Stimulated activated CD4-positive, alpha-beta T cell treated with anti-CD3 and anti-CD28 coated beads, Interleukin-1b, Interleukin-23, amount 100 ng/mL, for 4 hours (primary cell): ENCODE results near the gene CPZ.

Experiments used
- DNase-seq, 2 donors: peaks; one replicate each; pipeline ENCODE4 v3.0.0-alpha.2; 2020; ENCODE audit warnings: low read depth in 2 of 2

Gene CPZ

DNA sequence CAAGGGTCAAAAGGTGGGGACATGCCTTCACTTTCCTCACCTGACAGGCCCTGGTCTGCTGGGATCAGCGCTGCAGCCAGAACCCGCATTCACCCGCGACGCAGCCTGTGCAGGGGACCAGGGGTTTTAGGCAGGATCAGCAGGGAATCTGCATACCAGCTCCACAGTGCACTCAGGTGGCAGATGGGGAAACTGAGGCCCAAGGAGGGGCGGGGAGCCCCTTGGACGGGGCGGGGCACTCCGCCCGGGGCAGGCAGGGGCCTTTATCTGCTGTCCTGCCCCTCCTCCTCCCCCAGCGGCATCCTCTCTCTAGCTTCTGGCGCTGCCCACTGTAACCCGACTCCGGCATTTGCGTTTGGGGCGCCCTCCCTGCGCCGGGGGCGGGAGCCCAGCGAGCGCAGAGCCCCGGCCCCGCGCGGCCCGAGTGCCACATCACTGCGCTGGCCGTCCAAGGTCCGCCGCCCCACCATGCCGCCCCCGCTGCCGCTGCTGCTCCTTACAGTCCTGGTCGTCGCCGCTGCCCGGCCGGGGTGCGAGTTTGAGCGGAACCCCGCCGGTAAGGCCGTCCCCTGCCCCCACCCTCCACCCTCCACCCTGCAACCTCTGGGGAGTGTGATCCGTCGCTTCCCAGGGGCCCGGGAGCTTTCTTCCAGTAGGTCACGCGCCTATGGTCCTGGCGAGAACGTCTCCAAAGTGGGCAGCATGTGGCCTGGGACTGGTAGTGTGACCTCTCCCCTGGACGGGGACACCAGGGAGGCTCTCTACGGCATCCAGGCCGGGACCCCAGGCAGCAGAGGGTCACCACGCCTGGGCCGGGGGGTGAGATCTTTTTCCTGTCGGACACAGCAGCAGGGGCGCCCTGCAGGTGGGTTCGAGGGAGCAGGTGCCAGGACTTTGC is at the start of gene CPZ:
TSS of gene CPZ (plus strand) at position 400 of the 898 bp plus-strand sequence. CDS start at position 469, 69 bp downstream.
- DNase-seq, result no peak

DNA sequence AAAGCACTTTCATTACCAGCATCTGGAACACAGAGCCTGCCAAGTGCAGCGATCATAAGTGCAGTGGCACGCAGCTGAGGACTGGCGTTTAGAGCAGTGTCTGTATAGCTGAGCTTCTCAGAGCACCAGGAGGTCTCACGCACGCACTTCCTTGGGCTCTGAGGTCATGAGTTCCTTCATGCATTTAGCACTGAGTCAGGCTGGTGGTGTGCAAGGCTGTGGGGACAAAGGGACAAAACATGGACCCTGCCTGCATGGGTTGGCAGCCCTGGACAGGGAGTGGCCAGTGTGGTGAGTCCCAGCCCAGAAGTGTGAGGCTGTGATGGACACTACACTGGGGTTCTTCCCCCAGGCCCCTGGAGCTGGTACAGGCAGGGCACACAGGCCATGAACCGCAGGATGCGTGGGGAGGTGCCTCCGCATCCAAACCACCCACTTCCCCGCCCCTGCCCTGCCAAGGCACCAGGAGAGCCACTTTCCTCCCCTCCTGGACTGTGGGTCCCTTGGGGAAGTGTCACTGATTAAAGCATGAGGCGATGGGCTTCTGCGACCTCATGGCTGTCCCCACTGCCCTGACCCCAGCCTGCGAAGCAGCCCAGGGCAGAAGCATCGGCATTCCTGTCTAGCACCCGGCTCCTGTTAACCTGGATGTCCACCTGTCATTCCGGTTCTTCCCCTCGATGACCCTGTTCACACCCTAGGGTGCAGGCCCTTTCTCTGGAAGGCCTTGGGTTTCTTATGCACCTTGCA is 49.6 kb upstream of the CPZ start:
- DNase-seq, result no peak

- no peak for DNase-seq
Observed at GRCh38 chr4:8543623-8544022, 48.9 kb upstream of the CPZ start.

DNA sequence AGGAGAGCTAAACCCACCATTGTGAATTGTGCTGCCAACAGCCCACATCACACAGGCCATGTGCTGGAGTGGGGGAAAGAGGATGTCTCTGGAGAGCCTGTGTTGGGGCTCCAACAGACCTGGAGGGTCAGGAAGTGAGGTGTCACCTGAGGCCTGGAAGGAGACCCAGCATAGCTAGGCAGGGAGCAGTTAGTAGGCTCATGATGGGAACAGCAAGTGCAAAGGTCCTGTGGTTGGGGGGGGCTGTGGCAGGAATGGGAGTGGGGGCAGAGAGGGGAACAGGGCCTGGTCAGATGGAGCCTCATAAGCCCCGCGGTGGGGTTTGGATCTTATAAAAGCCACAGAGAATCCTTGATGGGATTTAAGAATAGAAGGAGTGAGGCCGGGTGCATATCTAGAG is 48.3 kb upstream of the CPZ start:
- DNase-seq, result no peak

- no peak for DNase-seq
Observed at GRCh38 chr4:8544741-8545438, 47.7 kb upstream of the CPZ start.

GRCh38 chr4:8545439-8545765 is 47.2 kb upstream of the CPZ start:
- no peak for DNase-seq

DNA sequence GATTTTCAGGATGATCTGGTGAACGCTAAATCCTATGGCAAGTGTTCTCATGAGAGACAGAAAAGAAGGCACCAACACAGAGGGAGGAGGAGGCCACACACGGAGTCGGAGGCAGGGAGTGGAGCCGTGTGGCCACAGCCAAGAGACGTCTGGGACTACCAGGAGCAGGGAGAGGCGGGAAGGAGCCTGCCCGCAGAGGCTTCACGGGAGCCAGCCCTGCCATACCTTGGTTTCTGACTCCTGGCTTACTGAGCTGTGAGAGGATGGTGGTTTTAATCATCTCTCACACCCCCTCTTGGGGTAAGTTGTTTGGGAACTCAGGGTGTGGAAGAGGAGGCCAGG is 45.8 kb upstream of the CPZ start:
- no peak for DNase-seq

DNA sequence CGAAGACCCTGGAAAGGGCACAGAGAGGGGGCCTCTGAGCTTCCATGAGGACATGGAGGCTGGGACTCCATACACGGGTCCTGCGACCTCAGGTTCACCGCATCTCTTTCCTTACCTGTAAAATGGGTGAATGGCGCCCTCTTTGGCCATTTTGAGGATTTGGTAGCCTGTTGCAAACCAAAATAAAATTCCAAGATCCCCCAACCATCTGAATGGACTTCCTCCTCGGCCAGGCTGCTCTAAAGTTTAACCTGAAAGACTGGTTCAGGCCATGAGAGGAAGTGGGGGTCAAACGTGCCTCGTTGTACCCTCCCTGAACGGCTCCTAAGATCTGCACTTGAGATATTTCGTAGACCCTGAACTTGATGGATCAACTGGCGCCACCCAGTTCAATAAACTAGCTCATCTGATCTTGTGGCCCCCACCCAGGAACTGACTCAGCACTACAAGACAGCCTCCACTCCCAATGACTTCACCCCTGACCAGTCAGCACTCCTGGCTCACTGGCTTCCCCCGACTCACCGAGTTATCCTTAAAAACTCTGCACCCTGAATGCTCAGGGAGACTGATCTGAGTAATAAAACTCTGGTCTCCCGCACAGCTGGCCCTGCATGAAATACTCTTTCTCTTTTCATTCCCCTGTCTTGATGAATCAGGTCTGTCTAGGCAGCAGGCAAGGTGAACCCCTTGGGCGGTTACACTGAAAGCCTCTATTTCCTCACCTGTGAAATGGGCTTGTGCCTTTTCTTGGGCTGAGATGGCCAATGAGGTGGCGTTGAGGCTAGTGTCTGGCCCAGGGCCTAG is 45.3 kb upstream of the CPZ start:
- no peak for DNase-seq

DNA sequence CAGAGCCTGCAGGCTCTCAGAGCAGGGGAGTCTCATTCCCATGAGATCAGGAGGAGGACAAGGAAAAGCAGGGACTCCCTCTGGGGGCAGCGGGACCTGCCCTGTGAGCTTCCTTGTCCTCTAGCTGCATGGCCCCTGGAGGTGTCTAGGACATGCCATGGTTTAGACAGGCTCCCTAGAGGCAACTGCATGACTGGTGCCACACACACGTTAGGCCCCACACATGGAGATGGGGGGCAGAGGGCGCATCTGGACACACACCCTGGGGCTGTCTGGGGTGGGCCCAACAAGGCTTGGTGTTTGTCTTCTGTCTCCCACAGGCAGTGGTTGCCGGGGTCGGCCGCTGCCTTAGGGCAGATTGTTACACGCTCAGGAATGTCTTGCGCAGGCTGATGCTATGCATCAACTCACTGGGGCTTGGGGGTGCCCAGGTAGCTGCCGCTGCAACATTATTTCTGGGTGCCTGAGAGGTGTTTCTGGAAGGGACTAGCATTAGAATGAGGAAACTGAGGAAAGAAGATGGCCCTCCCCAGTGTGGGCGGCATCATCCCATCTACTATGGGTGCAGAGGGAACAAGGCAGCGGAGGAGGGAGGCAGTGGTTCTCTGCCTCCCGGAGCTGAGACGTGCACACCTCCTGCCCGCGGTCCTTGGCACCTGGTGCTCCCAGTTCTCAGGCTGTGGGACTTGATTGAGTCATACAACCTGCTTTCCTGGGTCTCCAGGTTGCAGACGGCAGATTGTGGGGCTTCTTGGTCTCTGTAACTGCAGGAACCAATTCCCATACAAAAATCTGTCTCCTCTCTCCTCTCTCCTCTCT is 44.4 kb upstream of the CPZ start:
- no peak for DNase-seq

DNA sequence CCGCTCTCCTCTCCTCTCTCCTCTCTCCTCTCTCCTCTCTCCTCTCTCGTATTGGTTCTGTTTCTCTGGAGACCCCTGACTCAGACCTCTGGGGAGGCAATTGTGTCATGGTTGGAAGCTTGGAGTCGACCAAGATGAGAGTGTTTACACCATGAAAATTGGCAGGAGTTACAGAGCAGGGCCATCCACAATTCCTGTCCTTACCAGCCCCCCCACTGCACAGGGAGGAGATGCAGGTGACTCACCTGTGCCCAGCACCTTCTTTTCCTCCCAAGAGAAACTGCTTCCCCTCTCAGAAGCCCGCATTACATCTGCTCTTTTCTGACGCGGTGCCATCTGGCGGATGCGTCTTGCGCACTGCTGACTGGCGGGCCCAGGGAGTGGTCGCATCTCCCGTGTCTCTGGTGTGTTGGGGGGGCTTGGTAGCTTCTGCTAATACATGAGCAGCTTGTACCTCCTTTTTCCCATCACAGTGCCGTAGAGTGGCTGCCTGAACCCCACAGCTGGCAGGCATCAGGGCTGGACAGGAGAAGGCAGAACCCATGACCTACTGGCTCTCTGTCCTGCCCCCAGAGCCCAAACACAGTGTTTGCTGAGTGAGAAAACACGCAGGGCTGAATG is 43.7 kb upstream of the CPZ start:
- DNase-seq, result no peak

DNA sequence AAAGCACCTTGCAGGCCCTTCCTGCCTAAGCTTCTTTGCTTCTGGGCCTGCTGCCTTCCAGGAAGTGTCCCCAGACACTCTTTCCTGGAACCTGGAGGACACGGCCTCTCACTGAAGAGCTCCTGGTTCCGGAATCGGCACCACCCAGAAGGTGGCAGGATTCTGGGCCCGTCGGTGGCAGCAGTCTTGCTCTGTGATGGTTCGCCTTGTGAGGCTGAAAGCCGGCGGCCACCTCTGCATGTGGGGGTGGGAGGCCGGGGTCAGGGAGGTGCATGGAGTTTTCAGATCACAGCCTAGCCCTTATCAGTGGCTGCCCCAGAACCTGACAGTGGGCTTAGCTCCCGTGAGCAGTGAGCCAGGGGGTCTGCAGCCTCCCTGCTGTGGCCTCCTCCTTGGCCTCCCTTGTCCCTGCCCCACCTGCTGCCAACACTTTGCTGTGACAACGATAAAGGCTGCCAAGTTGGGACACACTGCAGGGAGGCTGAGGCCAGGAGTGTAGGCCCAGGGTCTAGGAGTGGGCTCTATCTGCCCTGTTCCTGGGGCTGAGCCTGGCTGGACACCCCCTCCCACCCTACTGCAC is 43.1 kb upstream of the CPZ start:
- no peak for DNase-seq

DNA sequence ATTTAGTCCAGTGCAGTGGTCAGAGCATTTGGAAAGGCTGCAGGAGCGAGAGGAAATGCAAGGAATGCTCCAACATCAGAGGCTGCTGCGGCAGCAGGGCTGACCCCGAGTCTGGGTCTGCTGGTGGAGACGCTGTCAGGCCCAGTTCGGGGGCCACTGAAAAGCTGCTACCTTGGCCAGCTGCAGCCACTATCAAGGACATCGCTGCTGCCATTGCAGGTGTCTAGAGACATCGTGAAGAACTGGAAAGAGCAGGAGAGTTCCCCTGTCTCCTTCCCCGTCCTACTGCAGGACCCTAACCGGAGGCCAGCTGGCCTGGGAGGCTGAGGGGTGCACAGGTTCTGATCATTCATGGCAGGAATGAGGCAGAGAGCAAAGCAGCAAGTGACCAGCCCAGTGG is 41.9 kb upstream of the CPZ start:
- DNase-seq, result no peak

- no peak for DNase-seq
Observed at GRCh38 chr4:8552024-8552423, 40.5 kb upstream of the CPZ start.

DNA sequence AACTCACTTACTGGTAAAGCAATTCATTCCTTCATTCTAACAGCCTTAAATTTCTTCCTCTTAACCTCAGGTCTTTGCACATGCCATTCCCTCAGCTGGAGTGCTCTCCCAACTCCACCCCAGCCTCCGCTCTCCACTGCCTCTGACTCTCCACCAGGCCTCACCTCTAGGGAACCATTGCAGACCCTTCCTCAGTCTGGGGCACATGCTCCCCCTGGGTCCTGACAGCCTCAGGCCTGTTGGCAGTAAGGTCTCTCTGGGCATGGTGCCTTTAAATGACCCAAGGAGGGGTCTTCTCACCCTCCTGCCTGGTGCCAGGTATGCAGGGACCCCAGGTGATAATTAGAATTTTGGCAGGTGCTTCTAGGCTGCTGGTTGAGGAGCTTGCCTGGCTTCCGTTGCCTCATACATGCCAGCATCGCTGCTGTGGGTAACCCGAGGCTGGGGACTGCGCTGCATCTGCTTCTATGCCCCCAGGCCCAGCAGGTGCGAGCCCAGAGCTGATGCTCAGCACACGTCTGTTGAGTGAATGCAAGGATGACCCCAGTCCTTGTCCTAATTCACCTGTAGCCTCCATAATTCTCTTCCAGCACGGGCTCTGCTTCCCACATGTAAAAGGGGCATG is 39.9 kb upstream of the CPZ start:
- DNase-seq, result no peak

DNA sequence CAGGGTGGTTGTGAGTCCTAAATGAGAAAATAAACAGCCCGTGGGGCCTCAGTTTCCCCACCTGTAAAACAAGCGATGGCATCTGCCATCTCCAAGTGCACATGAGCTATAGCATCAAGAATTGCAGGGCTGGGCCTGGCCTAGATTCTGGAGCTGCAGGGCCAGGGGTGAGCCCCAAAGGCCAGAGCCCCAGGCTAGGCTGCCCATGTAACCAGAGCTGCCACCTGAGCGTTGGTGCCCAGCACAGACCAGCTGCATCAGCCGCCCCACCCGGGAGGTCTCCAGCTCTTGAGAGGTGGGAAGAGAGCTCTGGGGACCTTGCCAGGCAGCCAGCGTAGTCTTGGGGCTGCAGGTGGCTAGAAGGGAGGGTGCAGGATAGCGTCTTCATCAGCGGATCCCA is 39.3 kb upstream of the CPZ start:
- DNase-seq, result no peak

GRCh38 chr4:8553991-8554405 is 38.6 kb upstream of the CPZ start:
- no peak for DNase-seq

DNA sequence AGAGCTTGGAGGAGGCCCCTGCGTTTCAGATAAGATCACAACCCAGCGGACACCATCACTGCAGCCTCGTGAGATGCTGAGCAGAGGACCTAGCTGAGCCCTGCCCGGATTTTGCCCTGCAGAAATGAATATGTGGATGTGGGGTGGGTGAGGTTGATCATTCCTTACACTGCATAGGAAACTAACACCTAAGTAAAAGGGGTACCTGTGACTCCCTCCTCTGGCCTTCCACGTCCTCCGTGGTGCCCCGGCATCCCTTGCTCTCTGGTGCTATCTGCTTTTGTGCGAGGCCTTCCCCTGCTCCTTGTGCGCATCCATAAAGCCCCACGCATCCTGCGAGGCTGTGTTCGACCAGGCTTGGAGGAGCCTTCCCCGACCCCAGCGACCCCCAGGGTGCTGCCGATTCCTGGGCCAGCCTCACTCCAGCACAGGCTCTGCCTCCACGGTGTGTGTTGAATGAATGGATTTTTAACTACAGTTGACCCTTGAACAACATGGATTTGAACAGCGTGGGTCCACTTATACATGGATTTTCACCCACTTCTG is 37.9 kb upstream of the CPZ start:
- DNase-seq, result no peak

DNA sequence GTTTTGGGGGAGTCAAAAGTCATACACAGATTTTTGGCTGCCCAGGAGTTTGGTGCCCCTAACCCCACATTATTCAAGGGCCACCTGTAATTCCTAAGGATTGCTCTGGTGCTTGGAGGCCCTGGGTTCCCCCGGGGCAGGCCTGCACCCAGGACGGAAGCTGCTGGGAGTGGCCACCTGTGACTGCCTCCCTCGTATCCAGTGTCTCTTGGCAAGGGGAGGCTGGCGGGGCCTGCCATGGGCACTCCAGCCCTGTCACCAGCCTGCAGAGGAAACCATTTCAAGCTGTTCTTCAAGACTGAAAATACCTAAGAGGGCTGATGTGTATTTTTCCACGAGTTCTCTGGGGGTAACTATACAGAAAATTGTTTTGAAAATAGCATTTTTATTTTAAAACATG is 36.8 kb upstream of the CPZ start:
- no peak for DNase-seq

DNA sequence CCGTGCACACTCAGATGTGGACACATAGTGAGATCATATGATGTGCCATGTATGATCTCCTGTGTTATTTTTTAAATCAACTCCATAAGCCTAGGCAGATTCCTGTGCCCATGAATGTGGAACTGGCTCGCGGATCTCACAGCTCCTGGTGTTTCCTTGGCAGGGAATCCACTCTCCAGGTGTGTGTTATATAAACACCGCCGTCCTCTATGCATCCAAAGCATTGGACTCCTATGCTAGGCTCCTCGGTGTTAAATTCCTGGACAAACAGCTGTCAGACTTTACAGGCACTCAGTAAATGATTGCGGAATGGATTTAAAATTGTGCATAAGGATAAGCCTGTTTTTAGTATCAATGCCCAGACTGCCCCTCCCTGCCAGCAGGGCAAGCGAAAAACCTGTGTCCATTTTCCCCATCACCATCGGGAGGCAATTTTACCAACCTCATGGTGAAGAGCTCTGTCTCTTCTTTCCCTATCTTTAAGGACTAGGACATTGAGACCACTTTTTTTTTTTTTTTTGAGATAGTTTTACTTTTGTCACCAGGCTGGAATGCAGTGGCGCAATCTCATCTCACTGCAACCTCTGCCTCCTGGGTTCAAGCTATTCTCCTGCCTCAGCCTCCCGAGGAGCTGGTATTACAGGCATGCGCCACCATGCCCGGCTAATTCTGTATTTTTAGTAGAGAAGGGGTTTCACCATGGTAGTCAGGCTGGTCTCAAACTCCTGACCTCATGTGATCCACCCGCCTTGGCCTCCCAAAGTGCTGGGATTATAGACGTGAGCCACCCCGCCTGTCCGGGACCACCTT is 36.0 kb upstream of the CPZ start:
- no peak for DNase-seq
